Muscle of leg (tissue), 11 donors: Measurements from ENCODE around the gene SLC9A6. TPM values are rescaled to one million over a fixed set of nuclear protein-coding genes. Genes with fewer than 3 reads are reported as not detected.
"Not testable (repeated sequence)": the region's sequence is repeated elsewhere in the genome, so short reads cannot be mapped to it uniquely, and the experiment has no call there.

Source experiments
- DNase-seq: peaks from one replicate; pipeline ENCODE4 v3.0.0; 2013
- H3K27ac ChIP-seq: one replicate; pipeline ENCODE4 v1.5.1; 2013; ENCODE audit warnings: mild to moderate bottlenecking, low read length, control low read depth
- H3K27me3 ChIP-seq: one replicate; pipeline ENCODE4 v1.6.1; 2013; ENCODE audit warnings: low read length; ENCODE audit not compliant: control insufficient read depth, insufficient read depth
- H3K36me3 ChIP-seq: one replicate; pipeline ENCODE4 v1.6.1; 2013; ENCODE audit warnings: low read length; ENCODE audit not compliant: control insufficient read depth, insufficient read depth
- H3K4me1 ChIP-seq: one replicate; pipeline ENCODE4 v1.6.1; 2013; ENCODE audit warnings: low read length; ENCODE audit not compliant: control insufficient read depth, insufficient read depth
- H3K4me3 ChIP-seq: one replicate; pipeline ENCODE4 v1.5.1; 2013; ENCODE audit warnings: low read length, control low read depth
- H3K9me3 ChIP-seq: replicated peaks from 2 replicates; pipeline ENCODE4 v1.6.1; 2013; ENCODE audit warnings: low read depth, low read length; ENCODE audit not compliant: control insufficient read depth
- WGBS: methylation state at CpG from one replicate; pipeline ENCODE4 v1.1.5; 2013; ENCODE audit warnings: missing lambda C conversion rate; ENCODE audit not compliant: insufficient coverage; 5-methylcytosine and 5-hydroxymethylcytosine counted together
- polyA plus RNA-seq, 8 donors: library from polyadenylated mRNA; unstranded; fragments of 120-200 nt; gene quantifications; one replicate each; pipeline versions ENCODE4 v1.2.1 to v1.2.3, GENCODE V29; 2013; ENCODE audit warnings: inconsistent platforms in 1 of 8, low replicate concordance in 1 of 8; ENCODE audit not compliant: insufficient read length in 8 of 8, insufficient read depth in 1 of 8
- total RNA-seq: library from RNA; stranded (reverse); fragments of 120-200 nt; gene quantifications from one replicate; pipeline ENCODE4 v1.2.4, GENCODE V29; 2013

Gene SLC9A6
- total and polyA plus RNA-seq, 9 donors: 6.6 to 8.9 (median 7.0) TPM

DNA sequence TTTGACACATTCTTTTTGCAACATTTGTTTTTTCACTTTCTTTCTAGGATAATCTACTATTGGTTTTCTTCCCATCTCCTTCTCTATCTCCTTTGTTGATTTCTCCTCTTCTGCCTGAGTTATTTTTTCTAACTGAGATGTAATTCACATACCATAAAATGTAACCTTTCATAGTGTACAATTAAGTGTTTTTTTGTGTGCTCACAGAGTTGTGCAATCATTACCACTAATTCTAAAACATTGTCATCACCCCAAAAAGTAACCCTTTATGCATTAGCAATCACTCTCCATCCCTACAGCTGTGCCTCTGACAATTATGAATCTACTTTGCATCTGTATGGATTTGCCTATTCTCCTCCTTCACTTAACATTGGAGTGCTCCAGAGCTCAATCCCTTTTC lies 95.5 kb downstream of the SLC9A6 start:
- Histone ChIP-seq H3K36me3 (no peaks in the 10 kb centered on the region), H3K27me3 (peaks cover 16% of the 10 kb centered on the region), H3K27ac (no peak overlapping the region), H3K4me3 (no peak overlapping the region), H3K4me1 (no peaks in the 10 kb centered on the region), H3K9me3 (no peaks in the 10 kb centered on the region)
- DNase-seq: no peak

DNA sequence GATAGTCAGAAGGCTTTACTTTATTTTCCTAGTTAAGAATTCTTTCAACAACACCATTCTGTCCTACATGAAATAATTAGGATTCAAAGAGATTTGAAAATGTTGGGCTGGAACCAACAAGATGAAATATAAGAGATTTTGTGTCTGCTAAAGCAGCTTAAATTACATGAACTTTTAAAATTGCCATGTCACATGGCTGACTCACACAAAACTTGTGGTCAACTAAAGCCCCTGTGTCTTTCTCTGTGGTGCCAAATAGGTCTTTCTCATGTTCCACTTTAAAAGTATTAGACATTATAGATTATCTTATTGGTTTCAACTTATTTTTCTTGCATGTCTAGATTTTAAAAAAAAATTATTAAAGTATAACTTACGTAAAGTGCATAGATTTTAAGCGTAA lies 101.3 kb downstream of the SLC9A6 start:
- no peak overlapping the region for H3K4me3 ChIP-seq
- DNase-seq: no peak
- WGBS: no CpG with 5 or more reads among the region's 2 CpGs
- H3K27ac ChIP-seq: no peak overlapping the region
- no peaks in the 10 kb centered on the region for H3K9me3 ChIP-seq
- peaks cover 3% of the 10 kb centered on the region for H3K27me3 ChIP-seq
- no peaks in the 10 kb centered on the region for H3K4me1 ChIP-seq
- no peaks in the 10 kb centered on the region for H3K36me3 ChIP-seq

GRCh38 chrX:136091898-136092297 lies 106.7 kb downstream of the SLC9A6 start:
- not testable (repeated sequence) for H3K4me3 ChIP-seq, DNase-seq, H3K27me3 ChIP-seq, H3K4me1 ChIP-seq, H3K36me3 ChIP-seq, H3K9me3 ChIP-seq, H3K27ac ChIP-seq
- 89% methylated on average over 3 of the region's 6 CpGs for WGBS

DNA sequence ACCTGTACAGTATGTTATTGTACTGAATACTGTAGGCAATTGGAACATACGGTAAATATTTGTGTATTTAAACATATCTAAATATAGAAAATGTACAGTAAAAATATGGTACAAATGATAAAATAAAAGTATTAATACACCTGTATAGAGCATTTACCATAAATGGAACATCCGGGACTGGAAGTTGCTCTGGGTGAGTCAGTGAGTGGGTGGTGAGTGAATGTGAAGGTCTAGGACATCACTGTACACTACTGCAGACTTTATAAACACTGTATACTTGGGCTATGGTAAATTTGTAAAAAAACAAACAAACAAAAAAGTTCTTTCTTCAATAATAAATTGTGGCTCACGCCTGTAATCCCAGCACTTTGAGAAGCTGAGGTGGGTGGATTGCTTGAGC lies 109.7 kb downstream of the SLC9A6 start:
- no peaks in the 10 kb centered on the region for H3K9me3 ChIP-seq
- no peaks in the 10 kb centered on the region for H3K27me3 ChIP-seq
- H3K4me3 ChIP-seq: no peak overlapping the region
- H3K27ac ChIP-seq: no peak overlapping the region
- no peaks in the 10 kb centered on the region for H3K4me1 ChIP-seq
- H3K36me3 ChIP-seq: no peaks in the 10 kb centered on the region
- no CpG with 5 or more reads among the region's 3 CpGs for WGBS
- no peak for DNase-seq

Other genes starting within 250 kb of the SLC9A6 start
- not detected for gene CT45A3, start 217.2 kb upstream of the SLC9A6 start, total RNA-seq
- under 1 TPM in 4 of 8 donors, not detected in 4; 0.18 to 0.38 (median 0.24) TPM for gene CT45A3, start 217.2 kb upstream of the SLC9A6 start, polyA plus RNA-seq
- gene CT45A5, start 199.9 kb upstream of the SLC9A6 start, total RNA-seq: 0.09 TPM
- gene CT45A5, start 199.9 kb upstream of the SLC9A6 start, polyA plus RNA-seq: 1 to 10 TPM in 1 of 8 donors, under 1 TPM in 3, not detected in 4; 0.26 to 1.6 (median 0.43) TPM
- gene CT45A6, start 182.6 kb upstream of the SLC9A6 start, total RNA-seq: not detected
- gene CT45A6, start 182.6 kb upstream of the SLC9A6 start, polyA plus RNA-seq: under 1 TPM in 2 of 8 donors, not detected in 6; 0.57 to 0.78 TPM
- not detected for gene CT45A2, start 165.4 kb upstream of the SLC9A6 start, total RNA-seq
- gene CT45A2, start 165.4 kb upstream of the SLC9A6 start, polyA plus RNA-seq: under 1 TPM in 1 of 8 donors, not detected in 7; 0.17 TPM
- gene CT45A7, start 148.2 kb upstream of the SLC9A6 start, total RNA-seq: not detected
- gene CT45A7, start 148.2 kb upstream of the SLC9A6 start, polyA plus RNA-seq: under 1 TPM in 2 of 8 donors, not detected in 6; 0.44 TPM
- gene CT45A8, start 130.9 kb upstream of the SLC9A6 start, total RNA-seq: not detected
- gene CT45A8, start 130.9 kb upstream of the SLC9A6 start, polyA plus RNA-seq: not detected
- not detected for gene CT45A9, start 113.6 kb upstream of the SLC9A6 start, total RNA-seq
- not detected for gene CT45A9, start 113.6 kb upstream of the SLC9A6 start, polyA plus RNA-seq
- not detected for gene CT45A10, start 92.0 kb upstream of the SLC9A6 start, total RNA-seq
- gene CT45A10, start 92.0 kb upstream of the SLC9A6 start, polyA plus RNA-seq: not detected
- gene SAGE1, start 91.7 kb upstream of the SLC9A6 start, total RNA-seq: not detected
- not detected for gene SAGE1, start 91.7 kb upstream of the SLC9A6 start, polyA plus RNA-seq
- 13.1 TPM for gene MMGT1, start 11.4 kb upstream of the SLC9A6 start, total RNA-seq
- gene MMGT1, start 11.4 kb upstream of the SLC9A6 start, polyA plus RNA-seq: 10 to 100 TPM; 15.4 to 21.9 (median 16.7) TPM
- 1,131 TPM for gene FHL1, start 162.1 kb downstream of the SLC9A6 start, total RNA-seq
- gene FHL1, start 162.1 kb downstream of the SLC9A6 start, polyA plus RNA-seq: 1,000 to 10,000 TPM; 1,092 to 1,847 (median 1,509) TPM